WTC11 (cell line): ENCODE measurements around the gene CARHSP1. TPM values are rescaled to one million over a fixed set of nuclear protein-coding genes. Genes with fewer than 3 reads are reported as not detected.

Experiments used
- ATAC-seq: fragments of 200-7000 bp; cut with Tn5 transposase; 2 replicates; pipeline ENCODE4 v1.10.0; 2021; ENCODE audit warnings: mild to moderate bottlenecking, moderate library complexity
- CTCF ChIA-PET: fragments of 300-600 bp; sonication (Branson Sonifier 250); formaldehyde crosslinking; loops from one replicate; lab custom pipeline; 2021; ENCODE audit warnings: antibody characterized with exemption; lab: Charles Lee
- POLR2A ChIA-PET: fragments of 350-600 bp; sonication (Branson Sonifier 250); formaldehyde crosslinking; loops from one replicate; lab custom pipeline; 2021; ENCODE audit warnings: antibody characterized with exemption; lab: Charles Lee
- DNase-seq: peaks from one replicate; pipeline ENCODE4 v3.0.0; 2021; ENCODE audit warnings: low spot score
- H3K27ac Mint-ChIP-seq: 2 replicates; pipeline ENCODE4 v1.8.0; 2021; ENCODE audit warnings: mixed read lengths
- H3K27me3 Mint-ChIP-seq: 2 replicates; pipeline ENCODE4 v1.8.0; 2021; ENCODE audit warnings: low read depth, mild to moderate bottlenecking, moderate library complexity, mixed read lengths
- H3K36me3 Mint-ChIP-seq: 2 replicates; pipeline ENCODE4 v1.8.0; 2021; ENCODE audit warnings: mixed read lengths
- H3K4me1 Mint-ChIP-seq: 2 replicates; pipeline ENCODE4 v1.8.0; 2022; ENCODE audit warnings: mixed read lengths
- H3K4me3 Mint-ChIP-seq: 2 replicates; pipeline ENCODE4 v1.8.0; 2021; ENCODE audit warnings: mild to moderate bottlenecking, moderate library complexity, mixed read lengths
- H3K9me3 Mint-ChIP-seq: 2 replicates; pipeline ENCODE4 v1.8.0; 2021; ENCODE audit warnings: mixed read lengths
- EMX1 ChIP-seq: fragments of 250-450 bp; sonication (Bioruptor Pico); IDR thresholded peaks from 2 replicates; pipeline ENCODE4 v1.8.0; 2021; ENCODE audit warnings: mild to moderate bottlenecking
- ESRRA ChIP-seq: sonication (generic); formaldehyde crosslinking; IDR thresholded peaks from 2 replicates; pipeline ENCODE4 v1.8.1; 2022; ENCODE audit warnings: mild to moderate bottlenecking, missing genetic modification reagents, borderline replicate concordance
- FOXP1 ChIP-seq: sonication (generic); formaldehyde crosslinking; IDR thresholded peaks from 2 replicates; pipeline ENCODE4 v1.8.0; 2022; ENCODE audit warnings: missing genetic modification reagents, mild to moderate bottlenecking, moderate library complexity, borderline replicate concordance
- PRRX2 ChIP-seq: fragments of 250-450 bp; sonication (Bioruptor Pico); IDR thresholded peaks from 2 replicates; pipeline ENCODE4 v1.8.0; 2021; ENCODE audit warnings: mild to moderate bottlenecking
- SMAD4 ChIP-seq: sonication (generic); formaldehyde crosslinking; IDR thresholded peaks from 2 replicates; pipeline ENCODE4 v1.8.0; 2022; ENCODE audit warnings: mild to moderate bottlenecking, missing genetic modification reagents
- ZNF121 ChIP-seq: sonication (generic); formaldehyde crosslinking; IDR thresholded peaks from 2 replicates; pipeline ENCODE4 v1.8.0; 2023; ENCODE audit warnings: missing genetic modification reagents
- total RNA-seq: library from RNA; stranded (reverse); gene quantifications from 3 replicates; pipeline ENCODE4 v1.2.3, GENCODE V29; 2021
- TF ChIP-seq, protein P1 (sequence below): sonication (generic); formaldehyde crosslinking; IDR thresholded peaks from 2 replicates; pipeline ENCODE4 v1.8.1; 2023; ENCODE audit warnings: mild to moderate bottlenecking, missing genetic modification reagents
- TF ChIP-seq, protein P2 (sequence below): fragments of 250-450 bp; sonication (Bioruptor Pico); IDR thresholded peaks from 2 replicates; pipeline ENCODE4 v1.9.0; 2021; ENCODE audit warnings: moderate library complexity, mild to moderate bottlenecking, inconsistent platforms, borderline replicate concordance
- TF ChIP-seq, protein P3 (sequence below): sonication (generic); formaldehyde crosslinking; conservative IDR thresholded peaks from 2 replicates; pipeline ENCODE4 v1.8.1; 2022; ENCODE audit warnings: mild to moderate bottlenecking, missing genetic modification reagents
- TF ChIP-seq, protein P4 (sequence below): fragments of 250-450 bp; sonication (Bioruptor Pico); IDR thresholded peaks from 2 replicates; pipeline ENCODE4 v1.8.0; 2021; ENCODE audit warnings: mild to moderate bottlenecking
- TF ChIP-seq, protein P5 (sequence below): sonication (generic); formaldehyde crosslinking; IDR thresholded peaks from 2 replicates; pipeline ENCODE4 v1.8.1; 2022; ENCODE audit warnings: low read depth, mild to moderate bottlenecking, moderate library complexity, missing genetic modification reagents, borderline replicate concordance
- TF ChIP-seq, protein P6 (sequence below): sonication (generic); formaldehyde crosslinking; IDR thresholded peaks from 2 replicates; pipeline ENCODE4 v1.8.1; 2023; ENCODE audit warnings: mild to moderate bottlenecking, missing genetic modification reagents, moderate library complexity
- TF ChIP-seq, protein P7 (sequence below): sonication (generic); formaldehyde crosslinking; IDR thresholded peaks from 2 replicates; pipeline ENCODE4 v1.8.0; 2023; ENCODE audit warnings: mild to moderate bottlenecking, missing genetic modification reagents
- TF ChIP-seq, protein P8 (sequence below): fragments of 250-450 bp; sonication (Bioruptor Pico); IDR thresholded peaks from 2 replicates; pipeline ENCODE4 v1.9.0; 2021; ENCODE audit warnings: mild to moderate bottlenecking

CARHSP1 gene
- total RNA-seq, 1 experiment from 2014 or later, result 261 TPM

DNA sequence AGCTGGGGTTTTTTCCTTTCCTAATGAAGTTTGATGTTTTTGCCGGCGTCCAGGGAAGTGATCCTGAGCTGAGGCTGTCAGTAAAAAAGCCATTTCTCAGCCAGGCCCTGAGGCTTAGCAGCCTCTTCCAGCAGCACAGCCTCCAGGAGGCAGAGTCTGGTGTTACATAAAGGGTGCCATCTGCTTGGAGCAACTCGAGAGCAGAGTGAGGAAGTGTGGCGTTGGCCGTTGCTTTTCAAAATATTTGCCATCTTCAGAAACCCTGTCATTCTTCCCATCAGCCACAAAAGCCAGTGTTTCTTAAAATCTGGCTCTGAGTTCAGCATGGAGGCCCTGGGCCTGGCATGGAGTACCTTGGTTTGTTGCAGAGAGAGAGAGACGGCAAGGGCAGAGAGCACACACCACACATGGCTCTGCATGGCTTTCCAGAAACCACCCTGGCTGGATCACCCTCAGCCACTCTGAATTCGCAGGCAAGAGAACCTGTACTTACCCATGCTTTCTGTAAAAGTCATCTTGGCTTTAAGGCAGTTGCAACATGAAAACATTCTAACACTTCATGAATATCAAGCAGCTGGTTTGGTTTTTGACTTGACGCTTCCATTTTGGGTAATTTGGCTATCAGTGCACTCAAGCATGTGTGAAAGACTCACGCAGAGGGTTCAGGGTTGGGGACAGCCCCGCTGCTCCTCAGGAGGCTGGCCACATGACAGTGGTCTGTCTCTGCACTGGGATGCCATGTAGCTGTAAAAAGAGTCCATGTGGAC is 50.1 kb downstream of the CARHSP1 start:
- peaks cover 25% of the 10 kb centered on the region for H3K4me1 Mint-ChIP-seq
- H3K27me3 Mint-ChIP-seq, result no peaks in the 10 kb centered on the region
- H3K36me3 Mint-ChIP-seq, result peaks cover 76% of the 10 kb centered on the region
- ChIA-PET POLR2A (no interaction called here), CTCF (no interaction called here)
- ATAC-seq (no peak), DNase-seq (no peak)
- peak overlapping the region; percentile 88; the same call in 1 of the 2 replicates for H3K27ac Mint-ChIP-seq
- no peak for TF ChIP-seq FOXP1
- H3K9me3 Mint-ChIP-seq, result no peaks in the 10 kb centered on the region
- H3K4me3 Mint-ChIP-seq, result no peak overlapping the region

DNA sequence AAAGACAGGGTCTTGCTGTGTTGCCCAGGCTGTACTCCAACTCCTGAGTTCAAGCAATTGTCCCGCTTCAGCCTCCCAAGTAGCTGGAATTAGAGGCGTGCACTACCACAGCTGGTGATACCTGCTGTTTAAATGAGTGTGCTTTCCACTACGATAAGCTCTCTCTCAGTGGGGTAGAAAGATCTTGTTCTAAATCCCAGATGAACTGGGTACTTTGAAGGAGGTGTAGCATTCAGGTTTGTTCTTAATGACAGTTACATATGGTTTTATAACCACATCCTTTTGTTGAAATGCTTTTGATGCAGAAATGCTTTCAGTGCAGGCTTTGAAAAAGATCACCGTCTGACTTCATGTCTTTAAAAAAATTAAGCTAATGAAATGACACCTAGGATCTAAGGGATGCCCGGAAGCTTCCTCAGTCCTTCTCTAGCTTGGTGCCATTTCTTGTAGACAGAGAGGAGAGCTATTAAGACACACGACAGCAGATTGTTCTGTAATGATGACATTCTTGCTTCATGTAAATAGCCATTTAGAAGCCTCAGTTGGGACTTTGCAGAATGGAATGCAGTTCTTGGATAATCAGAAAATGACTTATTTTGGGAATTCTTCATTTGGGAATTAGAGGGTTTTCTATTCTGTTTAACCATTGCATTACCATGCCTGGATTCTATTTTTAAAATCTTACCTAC is 51.7 kb downstream of the CARHSP1 start:
- peaks cover 14% of the 10 kb centered on the region for H3K4me1 Mint-ChIP-seq
- ATAC-seq, result no peak
- H3K27ac Mint-ChIP-seq, result no peak overlapping the region

DNA sequence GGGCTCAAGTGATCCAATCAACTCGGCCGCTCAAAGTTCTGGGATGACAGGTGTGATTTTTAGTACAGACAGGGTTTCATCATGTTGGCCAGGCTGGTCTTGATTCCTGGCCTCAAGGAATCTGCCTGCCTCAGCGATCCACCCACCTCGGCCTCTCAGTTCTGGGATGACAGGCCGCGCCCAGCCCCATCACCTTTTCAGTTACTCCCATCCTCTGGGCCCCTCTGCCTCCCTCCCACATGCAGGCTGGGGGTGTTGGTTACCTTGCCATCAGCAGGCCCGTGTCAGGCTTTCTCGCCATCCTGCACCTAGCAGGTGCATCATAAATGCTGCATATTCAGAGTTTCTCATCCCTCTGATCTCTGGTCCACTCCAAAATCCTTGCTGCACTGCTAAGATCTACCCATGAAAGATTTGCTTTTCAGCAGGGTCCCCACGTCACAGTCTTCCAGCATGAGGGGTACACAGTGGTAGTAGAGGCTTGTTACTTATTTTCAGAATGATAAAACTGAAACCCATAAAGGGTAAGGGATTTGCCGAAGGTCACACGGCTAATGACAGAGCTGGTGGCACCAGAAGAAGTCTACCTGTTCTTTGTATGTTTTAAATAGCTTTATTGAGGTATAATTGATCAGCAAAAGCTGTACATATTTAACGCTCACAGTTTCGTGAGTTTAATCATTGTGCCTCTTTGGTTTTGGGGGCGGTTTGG is 54.6 kb downstream of the CARHSP1 start:
- ATAC-seq, result no peak
- ChIA-PET POLR2A (interaction anchor here (1.6 kb wide), 1 partner anchor 18 kb away, joined by 4 read pairs; no protein-coding TSS in a partner anchor), CTCF (no interaction called here)
- H3K36me3 Mint-ChIP-seq, result peaks cover 76% of the 10 kb centered on the region
- no peaks in the 10 kb centered on the region for H3K27me3 Mint-ChIP-seq
- no peak for DNase-seq
- no peaks in the 10 kb centered on the region for H3K9me3 Mint-ChIP-seq
- H3K27ac Mint-ChIP-seq, result no peak overlapping the region; the same call in 1 of the 2 replicates
- H3K4me1 Mint-ChIP-seq, result 0 out of 2 replicates have a peak, but pooled peaks cover 3% of the 10 kb centered on the region
- no peak overlapping the region for H3K4me3 Mint-ChIP-seq
- TF ChIP-seq, protein P1, sequence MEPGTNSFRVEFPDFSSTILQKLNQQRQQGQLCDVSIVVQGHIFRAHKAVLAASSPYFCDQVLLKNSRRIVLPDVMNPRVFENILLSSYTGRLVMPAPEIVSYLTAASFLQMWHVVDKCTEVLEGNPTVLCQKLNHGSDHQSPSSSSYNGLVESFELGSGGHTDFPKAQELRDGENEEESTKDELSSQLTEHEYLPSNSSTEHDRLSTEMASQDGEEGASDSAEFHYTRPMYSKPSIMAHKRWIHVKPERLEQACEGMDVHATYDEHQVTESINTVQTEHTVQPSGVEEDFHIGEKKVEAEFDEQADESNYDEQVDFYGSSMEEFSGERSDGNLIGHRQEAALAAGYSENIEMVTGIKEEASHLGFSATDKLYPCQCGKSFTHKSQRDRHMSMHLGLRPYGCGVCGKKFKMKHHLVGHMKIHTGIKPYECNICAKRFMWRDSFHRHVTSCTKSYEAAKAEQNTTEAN (CRISPR knock-in tag), result no peak
- TF ChIP-seq EMX1 (CRISPR knock-in tag) (no peak), PRRX2 (no peak), ESRRA (CRISPR knock-in tag) (no peak)
- TF ChIP-seq, protein P2, sequence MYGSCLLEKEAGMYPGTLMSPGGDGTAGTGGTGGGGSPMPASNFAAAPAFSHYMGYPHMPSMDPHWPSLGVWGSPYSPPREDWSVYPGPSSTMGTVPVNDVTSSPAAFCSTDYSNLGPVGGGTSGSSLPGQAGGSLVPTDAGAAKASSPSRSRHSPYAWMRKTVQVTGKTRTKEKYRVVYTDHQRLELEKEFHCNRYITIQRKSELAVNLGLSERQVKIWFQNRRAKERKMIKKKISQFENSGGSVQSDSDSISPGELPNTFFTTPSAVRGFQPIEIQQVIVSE (CRISPR knock-in tag), result no peak
- TF ChIP-seq, protein P3, sequence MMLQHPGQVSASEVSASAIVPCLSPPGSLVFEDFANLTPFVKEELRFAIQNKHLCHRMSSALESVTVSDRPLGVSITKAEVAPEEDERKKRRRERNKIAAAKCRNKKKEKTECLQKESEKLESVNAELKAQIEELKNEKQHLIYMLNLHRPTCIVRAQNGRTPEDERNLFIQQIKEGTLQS (CRISPR knock-in tag), result no peak
- TF ChIP-seq, protein P4, sequence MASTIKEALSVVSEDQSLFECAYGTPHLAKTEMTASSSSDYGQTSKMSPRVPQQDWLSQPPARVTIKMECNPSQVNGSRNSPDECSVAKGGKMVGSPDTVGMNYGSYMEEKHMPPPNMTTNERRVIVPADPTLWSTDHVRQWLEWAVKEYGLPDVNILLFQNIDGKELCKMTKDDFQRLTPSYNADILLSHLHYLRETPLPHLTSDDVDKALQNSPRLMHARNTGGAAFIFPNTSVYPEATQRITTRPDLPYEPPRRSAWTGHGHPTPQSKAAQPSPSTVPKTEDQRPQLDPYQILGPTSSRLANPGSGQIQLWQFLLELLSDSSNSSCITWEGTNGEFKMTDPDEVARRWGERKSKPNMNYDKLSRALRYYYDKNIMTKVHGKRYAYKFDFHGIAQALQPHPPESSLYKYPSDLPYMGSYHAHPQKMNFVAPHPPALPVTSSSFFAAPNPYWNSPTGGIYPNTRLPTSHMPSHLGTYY (CRISPR knock-in tag), result no peak
- TF ChIP-seq, protein P5, sequence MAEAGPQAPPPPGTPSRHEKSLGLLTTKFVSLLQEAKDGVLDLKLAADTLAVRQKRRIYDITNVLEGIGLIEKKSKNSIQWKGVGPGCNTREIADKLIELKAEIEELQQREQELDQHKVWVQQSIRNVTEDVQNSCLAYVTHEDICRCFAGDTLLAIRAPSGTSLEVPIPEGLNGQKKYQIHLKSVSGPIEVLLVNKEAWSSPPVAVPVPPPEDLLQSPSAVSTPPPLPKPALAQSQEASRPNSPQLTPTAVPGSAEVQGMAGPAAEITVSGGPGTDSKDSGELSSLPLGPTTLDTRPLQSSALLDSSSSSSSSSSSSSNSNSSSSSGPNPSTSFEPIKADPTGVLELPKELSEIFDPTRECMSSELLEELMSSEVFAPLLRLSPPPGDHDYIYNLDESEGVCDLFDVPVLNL, result no peak

More for the DNA sequence above, 51.7 kb downstream of the CARHSP1 start:
- Mint-ChIP-seq H3K4me3 (no peak overlapping the region), H3K9me3 (no peaks in the 10 kb centered on the region), H3K27me3 (no peaks in the 10 kb centered on the region), H3K36me3 (peaks cover 78% of the 10 kb centered on the region)
- ChIA-PET POLR2A (interaction anchor here (1.2 kb wide), 1 partner anchor 14 kb away, joined by 4 read pairs; no protein-coding TSS in a partner anchor), CTCF (interaction anchor here (0.6 to 1.5 kb wide), 4 partner anchors 11 to 63 kb away, joined by 3 to 6 read pairs (median 4); no protein-coding TSS in a partner anchor)
- TF ChIP-seq ZNF121 (CRISPR knock-in tag) (peak; percentile 76), SMAD4 (CRISPR knock-in tag) (no peak)
- TF ChIP-seq, protein P6, sequence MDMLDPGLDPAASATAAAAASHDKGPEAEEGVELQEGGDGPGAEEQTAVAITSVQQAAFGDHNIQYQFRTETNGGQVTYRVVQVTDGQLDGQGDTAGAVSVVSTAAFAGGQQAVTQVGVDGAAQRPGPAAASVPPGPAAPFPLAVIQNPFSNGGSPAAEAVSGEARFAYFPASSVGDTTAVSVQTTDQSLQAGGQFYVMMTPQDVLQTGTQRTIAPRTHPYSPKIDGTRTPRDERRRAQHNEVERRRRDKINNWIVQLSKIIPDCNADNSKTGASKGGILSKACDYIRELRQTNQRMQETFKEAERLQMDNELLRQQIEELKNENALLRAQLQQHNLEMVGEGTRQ (CRISPR knock-in tag), result no peak
- TF ChIP-seq, protein P7, sequence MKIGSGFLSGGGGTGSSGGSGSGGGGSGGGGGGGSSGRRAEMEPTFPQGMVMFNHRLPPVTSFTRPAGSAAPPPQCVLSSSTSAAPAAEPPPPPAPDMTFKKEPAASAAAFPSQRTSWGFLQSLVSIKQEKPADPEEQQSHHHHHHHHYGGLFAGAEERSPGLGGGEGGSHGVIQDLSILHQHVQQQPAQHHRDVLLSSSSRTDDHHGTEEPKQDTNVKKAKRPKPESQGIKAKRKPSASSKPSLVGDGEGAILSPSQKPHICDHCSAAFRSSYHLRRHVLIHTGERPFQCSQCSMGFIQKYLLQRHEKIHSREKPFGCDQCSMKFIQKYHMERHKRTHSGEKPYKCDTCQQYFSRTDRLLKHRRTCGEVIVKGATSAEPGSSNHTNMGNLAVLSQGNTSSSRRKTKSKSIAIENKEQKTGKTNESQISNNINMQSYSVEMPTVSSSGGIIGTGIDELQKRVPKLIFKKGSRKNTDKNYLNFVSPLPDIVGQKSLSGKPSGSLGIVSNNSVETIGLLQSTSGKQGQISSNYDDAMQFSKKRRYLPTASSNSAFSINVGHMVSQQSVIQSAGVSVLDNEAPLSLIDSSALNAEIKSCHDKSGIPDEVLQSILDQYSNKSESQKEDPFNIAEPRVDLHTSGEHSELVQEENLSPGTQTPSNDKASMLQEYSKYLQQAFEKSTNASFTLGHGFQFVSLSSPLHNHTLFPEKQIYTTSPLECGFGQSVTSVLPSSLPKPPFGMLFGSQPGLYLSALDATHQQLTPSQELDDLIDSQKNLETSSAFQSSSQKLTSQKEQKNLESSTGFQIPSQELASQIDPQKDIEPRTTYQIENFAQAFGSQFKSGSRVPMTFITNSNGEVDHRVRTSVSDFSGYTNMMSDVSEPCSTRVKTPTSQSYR (CRISPR knock-in tag), result no peak
- TF ChIP-seq, protein P8, sequence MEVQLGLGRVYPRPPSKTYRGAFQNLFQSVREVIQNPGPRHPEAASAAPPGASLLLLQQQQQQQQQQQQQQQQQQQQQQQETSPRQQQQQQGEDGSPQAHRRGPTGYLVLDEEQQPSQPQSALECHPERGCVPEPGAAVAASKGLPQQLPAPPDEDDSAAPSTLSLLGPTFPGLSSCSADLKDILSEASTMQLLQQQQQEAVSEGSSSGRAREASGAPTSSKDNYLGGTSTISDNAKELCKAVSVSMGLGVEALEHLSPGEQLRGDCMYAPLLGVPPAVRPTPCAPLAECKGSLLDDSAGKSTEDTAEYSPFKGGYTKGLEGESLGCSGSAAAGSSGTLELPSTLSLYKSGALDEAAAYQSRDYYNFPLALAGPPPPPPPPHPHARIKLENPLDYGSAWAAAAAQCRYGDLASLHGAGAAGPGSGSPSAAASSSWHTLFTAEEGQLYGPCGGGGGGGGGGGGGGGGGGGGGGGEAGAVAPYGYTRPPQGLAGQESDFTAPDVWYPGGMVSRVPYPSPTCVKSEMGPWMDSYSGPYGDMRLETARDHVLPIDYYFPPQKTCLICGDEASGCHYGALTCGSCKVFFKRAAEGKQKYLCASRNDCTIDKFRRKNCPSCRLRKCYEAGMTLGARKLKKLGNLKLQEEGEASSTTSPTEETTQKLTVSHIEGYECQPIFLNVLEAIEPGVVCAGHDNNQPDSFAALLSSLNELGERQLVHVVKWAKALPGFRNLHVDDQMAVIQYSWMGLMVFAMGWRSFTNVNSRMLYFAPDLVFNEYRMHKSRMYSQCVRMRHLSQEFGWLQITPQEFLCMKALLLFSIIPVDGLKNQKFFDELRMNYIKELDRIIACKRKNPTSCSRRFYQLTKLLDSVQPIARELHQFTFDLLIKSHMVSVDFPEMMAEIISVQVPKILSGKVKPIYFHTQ, result no peak
- DNase-seq, result no peak
